H1 (cell line): Measurements from ENCODE around the gene BLCAP. TPM values are rescaled to one million over a fixed set of nuclear protein-coding genes. Genes with fewer than 3 reads are reported as not detected.

Source experiments
- ASH2L ChIP-seq: fragments of 200-600, 300-600 bp; sonication (generic); IDR thresholded peaks from one replicate; pipeline ENCODE4 v1.7.1; 2017; ENCODE audit warnings: low read length
- polyA plus RNA-seq, 7 experiments: library from polyadenylated mRNA; depleted of rRNA in 3 of 7; stranded (reverse) in 5 of 7; unstranded in 2 of 7; fragments of >200 nt in 5 of 7; fragments of 200-250 nt in 2 of 7; gene quantifications; 1 replicate in 5 of 7; 2 replicates in 1 of 7; 4 replicates in 1 of 7; pipeline versions ENCODE4 v1.2.1 to v1.2.3, GENCODE V29; 2011 to 2013; ENCODE audit warnings: missing spikeins in 2 of 7, mixed read lengths in 2 of 7
- total RNA-seq: library from RNA; stranded (reverse); fragmentation: NEBNext Ultra II Directional; extraction: Animal tissue kit (Norgen Biotek cat#: 25700); gene quantifications from 2 replicates; pipeline ENCODE4 v1.2.1, GENCODE V29; 2021

BLCAP gene
- total and polyA plus RNA-seq, 2 of the 8 experiments (the other 6 are each of a cell fraction or from before 2014, with no cell fraction given) = 60.3 to 72.2 TPM

DNA sequence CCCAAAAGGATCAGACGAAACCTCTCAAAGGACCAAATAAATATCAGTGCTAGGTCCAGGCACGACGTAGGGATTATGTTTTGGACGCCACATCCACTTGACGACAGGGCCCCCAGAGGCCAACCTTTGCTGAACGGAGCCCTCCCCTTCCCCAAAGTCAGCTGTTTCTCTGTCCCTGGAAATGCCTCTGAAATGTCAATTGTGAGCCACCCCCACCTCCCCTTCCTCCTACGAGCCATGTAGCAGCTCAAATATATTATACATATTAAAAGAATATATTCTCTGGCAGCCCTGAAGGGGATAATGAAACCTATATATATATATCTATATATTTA lies 39.6 kb upstream of the BLCAP start (continued):
- no peak for TF ChIP-seq ASH2L
